ENCODE results near the gene LCN2.

Gene LCN2

DNA sequence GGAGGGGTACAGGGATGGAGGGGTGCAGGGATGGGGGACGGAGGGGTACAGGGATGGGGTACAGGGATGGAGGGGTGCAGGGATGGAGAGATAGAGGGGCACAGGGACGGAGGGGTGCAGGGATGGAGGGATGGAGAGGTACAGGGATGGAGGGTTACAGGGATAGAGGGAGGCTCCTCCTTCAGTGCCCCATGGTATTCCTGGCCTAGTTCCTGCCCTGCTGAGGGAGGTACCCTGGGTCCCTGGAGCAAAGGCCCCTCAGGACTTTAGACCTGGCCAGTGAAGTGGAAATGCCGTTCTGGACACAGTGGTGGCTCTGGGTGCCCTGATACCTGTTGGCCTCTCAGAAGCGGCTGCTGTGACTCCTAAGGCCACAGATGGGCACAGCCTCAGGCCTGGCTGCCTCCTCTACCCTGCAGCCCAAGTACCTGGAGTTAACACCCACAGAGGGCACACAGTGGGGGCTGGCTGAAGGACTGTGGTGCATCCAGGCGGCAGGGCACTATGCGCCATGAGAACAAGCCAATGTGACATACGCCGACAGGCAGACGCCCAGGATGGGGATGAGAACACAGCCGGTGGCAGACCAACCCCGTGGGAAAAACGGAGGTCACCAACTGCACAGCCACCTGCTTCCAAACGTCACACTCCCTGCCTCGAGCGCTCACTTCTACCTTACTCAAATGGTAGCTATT, 30.1 kb upstream of the LCN2 start:
- no peak overlapping the region for H3K9ac ChIP-seq (ENCODE audit: low read length)
- no peaks in the 10 kb centered on the region for H3K36me3 ChIP-seq (replicated peaks; ENCODE audit: insufficient read depth, low read length)
- H3K9me2 ChIP-seq (replicated peaks; ENCODE audit: insufficient read depth, low read length), result no peaks in the 10 kb centered on the region
- no peak overlapping the region for H2AFZ ChIP-seq (ENCODE audit: low read length)
- no peaks in the 10 kb centered on the region for H3F3A ChIP-seq (ENCODE audit: insufficient read depth, low read length)
- no peaks in the 10 kb centered on the region for H3K79me2 ChIP-seq (ENCODE audit: low read length)
- no peak overlapping the region for H3K27ac ChIP-seq (ENCODE audit: low read length)
- DNase-seq, result no peak
- no peaks in the 10 kb centered on the region for H3K9me3 ChIP-seq (replicated peaks; ENCODE audit: insufficient read depth, low read length)
- no peak overlapping the region for H3K4me2 ChIP-seq (ENCODE audit: low read depth, low read length)
- no peaks in the 10 kb centered on the region for H4K20me1 ChIP-seq (ENCODE audit: insufficient read depth, low read length)
- no peaks in the 10 kb centered on the region for H3K27me3 ChIP-seq (replicated peaks; ENCODE audit: insufficient read depth, low read length)
- no peaks in the 10 kb centered on the region for H3K4me1 ChIP-seq (ENCODE audit: low read length)
- TF ChIP-seq EZH2phosphoT487 (IDR thresholded peaks at IDR 0.05; ENCODE audit: low read length), result no peak
- TF ChIP-seq EZH2 (optimal IDR thresholded peaks at IDR 0.05; ENCODE audit: low read depth, low read length), result no peak
- TF ChIP-seq, protein P1, sequence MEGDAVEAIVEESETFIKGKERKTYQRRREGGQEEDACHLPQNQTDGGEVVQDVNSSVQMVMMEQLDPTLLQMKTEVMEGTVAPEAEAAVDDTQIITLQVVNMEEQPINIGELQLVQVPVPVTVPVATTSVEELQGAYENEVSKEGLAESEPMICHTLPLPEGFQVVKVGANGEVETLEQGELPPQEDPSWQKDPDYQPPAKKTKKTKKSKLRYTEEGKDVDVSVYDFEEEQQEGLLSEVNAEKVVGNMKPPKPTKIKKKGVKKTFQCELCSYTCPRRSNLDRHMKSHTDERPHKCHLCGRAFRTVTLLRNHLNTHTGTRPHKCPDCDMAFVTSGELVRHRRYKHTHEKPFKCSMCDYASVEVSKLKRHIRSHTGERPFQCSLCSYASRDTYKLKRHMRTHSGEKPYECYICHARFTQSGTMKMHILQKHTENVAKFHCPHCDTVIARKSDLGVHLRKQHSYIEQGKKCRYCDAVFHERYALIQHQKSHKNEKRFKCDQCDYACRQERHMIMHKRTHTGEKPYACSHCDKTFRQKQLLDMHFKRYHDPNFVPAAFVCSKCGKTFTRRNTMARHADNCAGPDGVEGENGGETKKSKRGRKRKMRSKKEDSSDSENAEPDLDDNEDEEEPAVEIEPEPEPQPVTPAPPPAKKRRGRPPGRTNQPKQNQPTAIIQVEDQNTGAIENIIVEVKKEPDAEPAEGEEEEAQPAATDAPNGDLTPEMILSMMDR (IDR thresholded peaks at IDR 0.05; ENCODE audit: low read length), result no peak
- no peak overlapping the region for H3K4me3 ChIP-seq (ENCODE audit: low read length)

DNA sequence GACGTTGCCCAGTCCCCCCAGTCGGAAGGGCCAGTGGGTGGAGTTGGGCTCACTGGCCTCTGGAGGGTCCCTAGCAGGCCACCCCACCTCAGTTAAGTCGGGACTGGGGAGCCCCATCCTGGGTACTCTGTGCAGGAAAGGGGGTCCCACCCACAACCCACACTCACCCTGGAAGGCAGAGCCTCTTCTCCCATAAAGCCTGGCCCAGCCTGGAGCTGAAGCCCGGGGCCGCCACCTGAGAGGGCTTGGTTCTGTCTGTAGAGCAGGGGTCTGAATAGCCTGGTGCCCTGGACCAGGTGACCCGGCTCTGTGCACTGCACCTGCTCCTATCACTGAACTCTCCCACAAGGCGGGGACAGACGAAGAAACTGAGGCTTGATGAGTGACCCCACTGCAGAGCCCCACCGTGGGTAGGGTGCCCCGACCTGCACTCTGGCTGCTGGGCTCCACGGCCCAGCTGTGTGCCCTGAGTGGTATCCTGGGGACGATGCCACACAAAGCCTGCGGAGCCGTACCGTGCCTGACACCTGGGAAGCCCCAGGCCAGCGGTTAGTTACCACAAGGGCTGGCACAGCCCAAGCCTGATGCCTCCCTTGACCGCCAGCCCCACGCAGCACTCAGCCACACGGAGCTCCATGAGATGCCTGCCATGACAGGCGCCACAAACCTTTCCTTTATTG, 29.1 kb upstream of the LCN2 start:
- no peaks in the 10 kb centered on the region for H3F3A ChIP-seq (ENCODE audit: insufficient read depth, low read length)
- H3K9me2 ChIP-seq (replicated peaks; ENCODE audit: insufficient read depth, low read length), result no peaks in the 10 kb centered on the region
- H3K27ac ChIP-seq (ENCODE audit: low read length), result no peak overlapping the region
- H3K9me3 ChIP-seq (replicated peaks; ENCODE audit: insufficient read depth, low read length), result no peaks in the 10 kb centered on the region
- no peaks in the 10 kb centered on the region for H3K27me3 ChIP-seq (replicated peaks; ENCODE audit: insufficient read depth, low read length)
- TF ChIP-seq EZH2phosphoT487 (IDR thresholded peaks at IDR 0.05; ENCODE audit: low read length) (no peak), EZH2 (optimal IDR thresholded peaks at IDR 0.05; ENCODE audit: low read depth, low read length) (no peak)
- TF ChIP-seq, protein P1 (IDR thresholded peaks at IDR 0.05; ENCODE audit: low read length), result no peak
- H3K4me1 ChIP-seq (ENCODE audit: low read length), result no peaks in the 10 kb centered on the region
- H3K79me2 ChIP-seq (ENCODE audit: low read length), result peaks cover 10% of the 10 kb centered on the region
- no peak overlapping the region for H3K4me2 ChIP-seq (ENCODE audit: low read depth, low read length)
- H4K20me1 ChIP-seq (ENCODE audit: insufficient read depth, low read length), result no peaks in the 10 kb centered on the region
- no peak for DNase-seq
- no peak overlapping the region for H3K4me3 ChIP-seq (ENCODE audit: low read length)
- no peaks in the 10 kb centered on the region for H3K36me3 ChIP-seq (replicated peaks; ENCODE audit: insufficient read depth, low read length)
- no peak overlapping the region for H2AFZ ChIP-seq (ENCODE audit: low read length)
- H3K9ac ChIP-seq (ENCODE audit: low read length), result no peak overlapping the region

DNA sequence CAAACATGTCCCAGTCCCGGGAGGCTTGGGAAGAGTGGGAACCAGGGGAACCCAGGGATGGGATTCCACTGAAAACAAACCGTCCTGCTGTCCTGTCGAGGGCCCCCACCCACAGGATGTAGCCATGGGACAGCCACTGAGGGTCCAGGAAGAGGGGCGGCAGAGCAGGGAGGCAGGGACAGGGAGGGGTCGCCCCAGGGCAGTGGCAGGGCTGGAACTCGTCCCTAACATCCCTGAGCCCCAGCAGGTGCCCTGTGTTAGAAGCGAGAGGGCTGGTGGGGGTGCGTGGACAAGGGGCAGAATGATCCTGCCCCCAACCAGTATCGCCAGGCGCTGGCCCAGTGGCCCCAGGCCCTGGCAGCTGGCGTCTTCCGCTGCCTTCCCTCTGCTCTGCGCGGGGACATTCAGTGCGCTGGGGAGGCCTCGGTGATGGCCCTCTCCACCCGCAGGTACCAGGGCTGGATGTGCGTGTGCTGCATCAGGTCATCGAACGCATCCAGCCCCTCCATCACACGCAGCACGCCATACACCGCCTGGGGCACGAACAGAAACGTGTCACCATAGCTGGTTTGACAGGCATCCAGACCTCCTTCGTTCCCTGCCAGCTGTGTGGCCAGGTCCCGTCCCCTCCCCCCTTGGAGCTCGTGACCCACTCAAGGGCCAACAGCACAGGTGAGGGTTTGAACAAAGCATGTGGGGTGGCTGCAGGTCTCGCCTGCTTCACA, 28.4 kb upstream of the LCN2 start:
- Histone ChIP-seq H3K79me2 (ENCODE audit: low read length) (peaks cover 17% of the 10 kb centered on the region), H3K4me1 (ENCODE audit: low read length) (no peaks in the 10 kb centered on the region), H3K4me3 (ENCODE audit: low read length) (no peak overlapping the region), H3K9me2 (replicated peaks; ENCODE audit: insufficient read depth, low read length) (no peaks in the 10 kb centered on the region), H3K27ac (ENCODE audit: low read length) (no peak overlapping the region), H2AFZ (ENCODE audit: low read length) (no peak overlapping the region), H3K9ac (ENCODE audit: low read length) (no peak overlapping the region), H3K9me3 (replicated peaks; ENCODE audit: insufficient read depth, low read length) (no peaks in the 10 kb centered on the region), H3F3A (ENCODE audit: insufficient read depth, low read length) (no peaks in the 10 kb centered on the region), H4K20me1 (ENCODE audit: insufficient read depth, low read length) (no peaks in the 10 kb centered on the region), H3K4me2 (ENCODE audit: low read depth, low read length) (no peak overlapping the region), H3K36me3 (replicated peaks; ENCODE audit: insufficient read depth, low read length) (no peaks in the 10 kb centered on the region), H3K27me3 (replicated peaks; ENCODE audit: insufficient read depth, low read length) (no peaks in the 10 kb centered on the region)
- TF ChIP-seq EZH2 (optimal IDR thresholded peaks at IDR 0.05; ENCODE audit: low read depth, low read length), result no peak
- TF ChIP-seq EZH2phosphoT487 (IDR thresholded peaks at IDR 0.05; ENCODE audit: low read length), result no peak
- TF ChIP-seq, protein P1 (IDR thresholded peaks at IDR 0.05; ENCODE audit: low read length), result no peak
- DNase-seq, result no peak
